GM23338 (cell line): ENCODE results near the gene EIF2B1. TPM values are rescaled to one million over a fixed set of nuclear protein-coding genes. Genes with fewer than 3 reads are reported as not detected.

Source experiments
- ATAC-seq: fragments of 200-7000 bp; cut with Tn5 transposase; 3 replicates; pipeline ENCODE4 v1.9.1; 2020
- DNase-seq: peaks from one replicate; pipeline ENCODE4 v3.0.0-alpha.2; 2015; ENCODE audit warnings: low spot score
- H2AFZ ChIP-seq: fragments of 200-600 bp; sonication (generic); 2 replicates; pipeline ENCODE4 v1.8.0; 2016; ENCODE audit warnings: antibody characterized with exemption, mild to moderate bottlenecking, moderate library complexity
- H3F3A ChIP-seq: fragments of 200-600 bp; sonication (generic); replicated peaks from 2 replicates; pipeline ENCODE4 v1.8.0; 2017; ENCODE audit warnings: antibody characterized with exemption, mixed run types, low read depth
- H3K27ac ChIP-seq: fragments of 200-600 bp; sonication (generic); 2 replicates; pipeline ENCODE4 v1.6.1; 2016; ENCODE audit warnings: low read depth
- H3K27me3 ChIP-seq: fragments of 200-600 bp; sonication (generic); 2 replicates; pipeline ENCODE4 v1.8.0; 2016; ENCODE audit warnings: mild to moderate bottlenecking, mixed run types, moderate library complexity; ENCODE audit not compliant: insufficient read depth
- H3K36me3 ChIP-seq: fragments of 200-600 bp; sonication (generic); 2 replicates; pipeline ENCODE4 v1.8.0; 2016; ENCODE audit warnings: mild to moderate bottlenecking; ENCODE audit not compliant: insufficient read depth
- H3K4me1 ChIP-seq: fragments of 200-600 bp; sonication (generic); 2 replicates; pipeline ENCODE4 v1.8.0; 2016; ENCODE audit warnings: mild to moderate bottlenecking, moderate library complexity; ENCODE audit not compliant: insufficient read depth
- H3K4me2 ChIP-seq: fragments of 200-600 bp; sonication (generic); 2 replicates; pipeline ENCODE4 v1.7.1; 2017; ENCODE audit warnings: mixed run types
- H3K4me3 ChIP-seq: fragments of 200-600 bp; sonication (generic); 2 replicates; pipeline ENCODE4 v1.6.1; 2016; ENCODE audit warnings: mixed run types
- H3K79me2 ChIP-seq: fragments of 200-600 bp; sonication (generic); replicated peaks from 2 replicates; pipeline ENCODE4 v1.8.0; 2017; ENCODE audit warnings: mild to moderate bottlenecking; ENCODE audit not compliant: insufficient read depth
- H3K9me2 ChIP-seq: fragments of 200-600 bp; sonication (generic); 2 replicates; pipeline ENCODE4 v1.8.0; 2017; ENCODE audit not compliant: insufficient read depth
- H4K20me1 ChIP-seq: fragments of 200-600 bp; sonication (generic); replicated peaks from 2 replicates; pipeline ENCODE4 v1.8.0; 2017; ENCODE audit warnings: mild to moderate bottlenecking; ENCODE audit not compliant: insufficient read depth
- H3K27ac Mint-ChIP-seq: 2 replicates; pipeline ENCODE4 v1.8.0; 2020; ENCODE audit warnings: inconsistent platforms, mild to moderate bottlenecking, moderate library complexity, mixed read lengths
- H3K27me3 Mint-ChIP-seq: 3 replicates; pipeline ENCODE4 v1.8.0; 2022; ENCODE audit warnings: low read depth, mild to moderate bottlenecking, moderate library complexity, mixed read lengths, inconsistent platforms; ENCODE audit not compliant: insufficient read depth, poor library complexity
- H3K36me3 Mint-ChIP-seq: 3 replicates; pipeline ENCODE4 v1.8.0; 2021; ENCODE audit warnings: low read depth, mild to moderate bottlenecking, inconsistent platforms, moderate library complexity, mixed read lengths
- H3K4me1 Mint-ChIP-seq: 3 replicates; pipeline ENCODE4 v1.8.0; 2020; ENCODE audit warnings: mild to moderate bottlenecking, inconsistent platforms, mixed read lengths
- H3K4me3 Mint-ChIP-seq: 3 replicates; pipeline ENCODE4 v1.8.0; 2021; ENCODE audit warnings: moderate library complexity, mild to moderate bottlenecking, inconsistent platforms, mixed read lengths
- H3K9me3 Mint-ChIP-seq: 3 replicates; pipeline ENCODE4 v1.8.0; 2020; ENCODE audit warnings: moderate library complexity, mild to moderate bottlenecking, inconsistent platforms, mixed read lengths
- CREB1 ChIP-seq: fragments of 250-450 bp; sonication (Bioruptor Pico); IDR thresholded peaks from 2 replicates; pipeline ENCODE4 v1.5.0; 2020; ENCODE audit warnings: low read depth, mild to moderate bottlenecking, moderate library complexity
- CTCF ChIP-seq, 2 experiments: fragments of 200-600 bp in 1 of 2; sonication (generic) in 1 of 2; conservative IDR thresholded peaks; 2 replicates each; pipeline versions ENCODE4 v1.5.1 to v1.6.1; 2016 to 2017; ENCODE audit warnings: antibody characterized with exemption in 2 of 2, low read depth in 2 of 2, mild to moderate bottlenecking in 2 of 2, moderate library complexity in 1 of 2
- ETS1 ChIP-seq: IDR thresholded peaks from 2 replicates; pipeline ENCODE4 v1.6.1; 2016; ENCODE audit warnings: antibody characterized with exemption
- EZH2 ChIP-seq: fragments of 200-600 bp; sonication (generic); IDR thresholded peaks from one replicate; pipeline ENCODE4 v1.8.0; 2017; ENCODE audit warnings: antibody characterized with exemption, mild to moderate bottlenecking, low read depth; ENCODE audit not compliant: unreplicated experiment
- EZH2phosphoT487 ChIP-seq: fragments of 200-600 bp; sonication (generic); IDR thresholded peaks from one replicate; pipeline ENCODE4 v1.8.1; 2018; ENCODE audit warnings: antibody characterized with exemption; ENCODE audit not compliant: unreplicated experiment
- JUNB ChIP-seq: IDR thresholded peaks from one replicate; pipeline ENCODE4 v1.6.1; 2016; ENCODE audit warnings: antibody characterized with exemption; ENCODE audit not compliant: unreplicated experiment
- NANOG ChIP-seq: IDR thresholded peaks from 2 replicates; pipeline ENCODE4 v1.6.1; 2016; ENCODE audit warnings: antibody characterized with exemption, borderline replicate concordance
- POLR2AphosphoS5 ChIP-seq: IDR thresholded peaks from 2 replicates; pipeline ENCODE4 v1.6.1; 2016; ENCODE audit warnings: antibody characterized with exemption, low read depth
- ZNF114 ChIP-seq: fragments of 250-450 bp; sonication (Bioruptor Pico); IDR thresholded peaks from 2 replicates; pipeline ENCODE4 v1.5.0; 2020; ENCODE audit warnings: mild to moderate bottlenecking, moderate library complexity
- ZNF331 ChIP-seq: fragments of 250-450 bp; sonication (Bioruptor Pico); IDR thresholded peaks from 2 replicates; pipeline ENCODE4 v1.5.0; 2020; ENCODE audit warnings: low read depth, mild to moderate bottlenecking, moderate library complexity
- ZNF462 ChIP-seq: fragments of 250-450 bp; sonication (Bioruptor Pico); IDR thresholded peaks from 2 replicates; pipeline ENCODE4 v1.5.0; 2020; ENCODE audit warnings: mild to moderate bottlenecking, moderate library complexity
- polyA plus RNA-seq: library from polyadenylated mRNA; unstranded; fragments of >200 nt; fragmentation: Nextera tagmentation; extraction: Ambion mirVana; gene quantifications from 2 replicates; pipeline ENCODE4 v1.2.1, GENCODE V29; 2016
- total RNA-seq: library from RNA; depleted of rRNA; stranded (reverse); fragments of >200 nt; shearing (Covaris generic); gene quantifications from 2 replicates; pipeline ENCODE4 v1.2.3, GENCODE V29; 2014

EIF2B1 gene
- total and polyA plus RNA-seq, 2 experiments from 2014 or later = 33.5 to 117 TPM

- Mint-ChIP-seq H3K4me3 (no peak overlapping the region), H3K27me3 (peaks cover 12% of the 10 kb centered on the region)
- peak overlapping the region; percentile 80; the same call in 1 of the 2 replicates for H2AFZ ChIP-seq
These were observed 62.1 kb downstream of the EIF2B1 start for GRCh38 chr12:123571343-123571813.

More at GRCh38 chr12:123571343-123571813, 62.1 kb downstream of the EIF2B1 start:
- no peak overlapping the region; the same call in 1 of the 2 replicates for H3K27ac Mint-ChIP-seq
- no peaks in the 10 kb centered on the region for H3K36me3 ChIP-seq
- no peaks in the 10 kb centered on the region for H3K9me2 ChIP-seq
- no peaks in the 10 kb centered on the region for H3F3A ChIP-seq
- H3K79me2 ChIP-seq = no peaks in the 10 kb centered on the region
- TF ChIP-seq ZNF114 (CRISPR knock-in tag) = no peak
- peak; percentile 36; the same call in 1 of the 2 replicates for TF ChIP-seq CREB1 (CRISPR knock-in tag)
- 0 out of 2 replicates have a peak, but pooled peaks have one; percentile 23 for TF ChIP-seq POLR2AphosphoS5
- TF ChIP-seq EZH2phosphoT487 = no peak
- no peak for TF ChIP-seq ZNF462 (CRISPR knock-in tag)
- no peak for TF ChIP-seq JUNB
- no peak for TF ChIP-seq CTCF (conservative IDR thresholded peaks at IDR 0.05; ENCODE audit: low read depth in 2 of 2)
- no peak for TF ChIP-seq EZH2
- no peak for TF ChIP-seq ZNF331
- no peak for TF ChIP-seq NANOG
- TF ChIP-seq ETS1 = peak; percentile 74
- H3K36me3 Mint-ChIP-seq = peaks cover 3% of the 10 kb centered on the region; the same call in 2 of the 3 replicates
- DNase-seq (peak; percentile 77), ATAC-seq (peak; percentile 97)
- peak overlapping the region; percentile 23; the same call in 1 of the 2 replicates for H3K4me3 ChIP-seq
- no peaks in the 10 kb centered on the region for H3K4me1 ChIP-seq
- peak overlapping the region; percentile 34 for H3K4me2 ChIP-seq
- no peaks in the 10 kb centered on the region for H4K20me1 ChIP-seq
- no peaks in the 10 kb centered on the region; the same call in 1 of the 2 replicates for H3K27me3 ChIP-seq
- H3K4me1 Mint-ChIP-seq = peaks cover 10% of the 10 kb centered on the region
- peaks cover 4% of the 10 kb centered on the region; the same call in 1 of the 3 replicates for H3K9me3 Mint-ChIP-seq
- H3K27ac ChIP-seq = no peak overlapping the region
